ENCODE measurements around the gene SLC28A3. TPM values are rescaled to one million over a fixed set of nuclear protein-coding genes. Genes with fewer than 3 reads are reported as not detected.

The SLC28A3 gene
- total and polyA plus RNA-seq, 2 experiments from 2014 or later: not detected

GRCh38 chr9:84324811-84325210, 15.7 kb downstream of the SLC28A3 start (continued):
- TF ChIP-seq REST (IDR thresholded peaks at IDR 0.05; ENCODE audit: unreplicated experiment) (no peak), EZH2 (IDR thresholded peaks at IDR 0.05; ENCODE audit: low read depth, unreplicated experiment) (no peak), EZH2phosphoT487 (IDR thresholded peaks at IDR 0.05; ENCODE audit: unreplicated experiment) (no peak), ZNF331 (CRISPR knock-in tag; IDR thresholded peaks at IDR 0.05; ENCODE audit: low read depth) (no peak), JUNB (IDR thresholded peaks at IDR 0.05; ENCODE audit: unreplicated experiment) (no peak)

- peaks cover 14% of the 10 kb centered on the region; the same call in 2 of the 3 replicates for H3K9me3 Mint-ChIP-seq
- Histone ChIP-seq H3K4me1 (ENCODE audit: insufficient read depth) (no peaks in the 10 kb centered on the region), H3F3A (replicated peaks; ENCODE audit: low read depth) (no peaks in the 10 kb centered on the region), H2AFZ (peak overlapping the region; percentile 88), H3K79me2 (replicated peaks; ENCODE audit: insufficient read depth) (no peaks in the 10 kb centered on the region), H3K9me2 (ENCODE audit: insufficient read depth) (0 out of 2 replicates have a peak, but pooled peaks cover 7% of the 10 kb centered on the region), H3K4me2 (no peak overlapping the region), H4K20me1 (replicated peaks; ENCODE audit: insufficient read depth) (no peaks in the 10 kb centered on the region), H3K4me3 (no peak overlapping the region), H3K27ac (ENCODE audit: low read depth) (no peak overlapping the region), H3K36me3 (ENCODE audit: insufficient read depth) (peaks cover 4% of the 10 kb centered on the region; the same call in 1 of the 2 replicates), H3K27me3 (ENCODE audit: insufficient read depth) (no peaks in the 10 kb centered on the region)
- no peaks in the 10 kb centered on the region for H3K4me1 Mint-ChIP-seq
- no peak for DNase-seq (ENCODE audit: low spot score)
- no peak for ATAC-seq
- no peak overlapping the region; the same call in 1 of the 2 replicates for H3K27ac Mint-ChIP-seq
- no peak overlapping the region for H3K4me3 Mint-ChIP-seq
- peaks cover 2% of the 10 kb centered on the region for H3K27me3 Mint-ChIP-seq (ENCODE audit: insufficient read depth, low read depth, poor library complexity)
- peaks cover 5% of the 10 kb centered on the region; the same call in 2 of the 3 replicates for H3K36me3 Mint-ChIP-seq (ENCODE audit: low read depth)
- no peak for TF ChIP-seq CREB1 (CRISPR knock-in tag; IDR thresholded peaks at IDR 0.05; ENCODE audit: low read depth)
- TF ChIP-seq, protein P1, sequence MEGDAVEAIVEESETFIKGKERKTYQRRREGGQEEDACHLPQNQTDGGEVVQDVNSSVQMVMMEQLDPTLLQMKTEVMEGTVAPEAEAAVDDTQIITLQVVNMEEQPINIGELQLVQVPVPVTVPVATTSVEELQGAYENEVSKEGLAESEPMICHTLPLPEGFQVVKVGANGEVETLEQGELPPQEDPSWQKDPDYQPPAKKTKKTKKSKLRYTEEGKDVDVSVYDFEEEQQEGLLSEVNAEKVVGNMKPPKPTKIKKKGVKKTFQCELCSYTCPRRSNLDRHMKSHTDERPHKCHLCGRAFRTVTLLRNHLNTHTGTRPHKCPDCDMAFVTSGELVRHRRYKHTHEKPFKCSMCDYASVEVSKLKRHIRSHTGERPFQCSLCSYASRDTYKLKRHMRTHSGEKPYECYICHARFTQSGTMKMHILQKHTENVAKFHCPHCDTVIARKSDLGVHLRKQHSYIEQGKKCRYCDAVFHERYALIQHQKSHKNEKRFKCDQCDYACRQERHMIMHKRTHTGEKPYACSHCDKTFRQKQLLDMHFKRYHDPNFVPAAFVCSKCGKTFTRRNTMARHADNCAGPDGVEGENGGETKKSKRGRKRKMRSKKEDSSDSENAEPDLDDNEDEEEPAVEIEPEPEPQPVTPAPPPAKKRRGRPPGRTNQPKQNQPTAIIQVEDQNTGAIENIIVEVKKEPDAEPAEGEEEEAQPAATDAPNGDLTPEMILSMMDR (conservative IDR thresholded peaks at IDR 0.05; ENCODE audit: low read depth in 2 of 2): no peak
- no peak for TF ChIP-seq ZNF462 (CRISPR knock-in tag; IDR thresholded peaks at IDR 0.05)
- TF ChIP-seq, protein P2, sequence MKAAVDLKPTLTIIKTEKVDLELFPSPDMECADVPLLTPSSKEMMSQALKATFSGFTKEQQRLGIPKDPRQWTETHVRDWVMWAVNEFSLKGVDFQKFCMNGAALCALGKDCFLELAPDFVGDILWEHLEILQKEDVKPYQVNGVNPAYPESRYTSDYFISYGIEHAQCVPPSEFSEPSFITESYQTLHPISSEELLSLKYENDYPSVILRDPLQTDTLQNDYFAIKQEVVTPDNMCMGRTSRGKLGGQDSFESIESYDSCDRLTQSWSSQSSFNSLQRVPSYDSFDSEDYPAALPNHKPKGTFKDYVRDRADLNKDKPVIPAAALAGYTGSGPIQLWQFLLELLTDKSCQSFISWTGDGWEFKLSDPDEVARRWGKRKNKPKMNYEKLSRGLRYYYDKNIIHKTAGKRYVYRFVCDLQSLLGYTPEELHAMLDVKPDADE (IDR thresholded peaks at IDR 0.05): no peak
Observed at GRCh38 chr9:84323858-84324257, 16.7 kb downstream of the SLC28A3 start.

Measured in GM23338 (cell line).